Measurements from ENCODE around the gene KIF1B.

Gene KIF1B

GRCh38 chr1:10208537-10208936, 1.8 kb upstream of the KIF1B start (continued):
- TF ChIP-seq ZNF707 (tag by site-specific recombination; IDR thresholded peaks at IDR 0.05) (no peak), ZNF362 (tag by site-specific recombination; IDR thresholded peaks at IDR 0.05) (no peak), ZEB2 (tag by site-specific recombination; IDR thresholded peaks at IDR 0.05) (no peak), ZNF157 (tag by site-specific recombination; IDR thresholded peaks at IDR 0.05) (no peak), PRDM10 (tag by site-specific recombination; IDR thresholded peaks at IDR 0.05) (no peak)

GRCh38 chr1:10209590-10209904, 823 bp upstream of the KIF1B start:
- ChIA-PET POLR2A (interaction anchor here (1.0 to 2.6 kb wide), 11 partner anchors 8 to 266 kb away, joined by 3 to 13 read pairs (median 3); partner anchors contain the start of genes LZIC, NMNAT1 and UBE4B), CTCF (interaction anchor here (0.6 to 3.4 kb wide), 41 partner anchors 9 to 703 kb away, joined by 3 to 25 read pairs (median 4); no protein-coding TSS in a partner anchor)
- peaks cover 11% of the 10 kb centered on the region for H3K4me1 ChIP-seq (ENCODE audit: control insufficient read depth, insufficient read depth, low read length)
- TF ChIP-seq ZNF214 (tag by site-specific recombination; IDR thresholded peaks at IDR 0.05; ENCODE audit: borderline replicate concordance) (0 out of 2 replicates have a peak, but pooled peaks have one; percentile 27), INSM2 (tag by site-specific recombination; IDR thresholded peaks at IDR 0.05) (no peak), GFI1B (tag by site-specific recombination; IDR thresholded peaks at IDR 0.05) (0 out of 2 replicates have a peak, but pooled peaks have one; percentile 37)
- H3K4me3 ChIP-seq (ENCODE audit: low read depth, low read length) = peak overlapping the region; percentile 69
- H3K36me3 ChIP-seq (ENCODE audit: control insufficient read depth in 2 of 2, insufficient read depth in 1 of 2, low read length in 2 of 2) = no peaks in the 10 kb centered on the region
- no peaks in the 10 kb centered on the region for H3K9me3 ChIP-seq (ENCODE audit: control insufficient read depth, insufficient read depth, low read depth, low read length)
- peak overlapping the region; percentile 72 for H3K27ac ChIP-seq (ENCODE audit: extremely low read depth, low read depth, low read length)

- CTCF ChIA-PET = interaction anchor here (0.5 to 3.4 kb wide), 24 partner anchors 8 to 446 kb away, joined by 3 to 25 read pairs (median 5); no protein-coding TSS in a partner anchor
- H3K27ac ChIP-seq (ENCODE audit: extremely low read depth, low read depth, low read length) = peak overlapping the region; percentile 90
- H3K9me3 ChIP-seq (ENCODE audit: control insufficient read depth, insufficient read depth, low read depth, low read length) = no peaks in the 10 kb centered on the region
- H3K36me3 ChIP-seq (ENCODE audit: control insufficient read depth in 2 of 2, insufficient read depth in 1 of 2, low read length in 2 of 2) = no peaks in the 10 kb centered on the region; a peak in 1 of 3 replicates
- peak overlapping the region; percentile 96 for H3K4me3 ChIP-seq (ENCODE audit: low read depth, low read length)
- H3K4me1 ChIP-seq (ENCODE audit: control insufficient read depth, insufficient read depth, low read length) = peaks cover 11% of the 10 kb centered on the region
- POLR2A ChIA-PET = interaction anchor here (0.6 to 2.6 kb wide), 10 partner anchors 9 to 268 kb away, joined by 3 to 13 read pairs (median 4); partner anchors contain the start of genes LZIC and NMNAT1
- peak; percentile 68; the same call in 1 of the 2 replicates for TF ChIP-seq KLF8 (tag by site-specific recombination; IDR thresholded peaks at IDR 0.05)
- TF ChIP-seq ZNF514 (tag by site-specific recombination; IDR thresholded peaks at IDR 0.05) = no peak
- TF ChIP-seq GLIS1 (tag by site-specific recombination; IDR thresholded peaks at IDR 0.05) = peak; percentile 31; the same call in 1 of the 2 replicates
- TF ChIP-seq ZNF335 (tag by site-specific recombination; conservative IDR thresholded peaks at IDR 0.05) = peak; percentile 94
- TF ChIP-seq ZNF501 (tag by site-specific recombination; IDR thresholded peaks at IDR 0.05) = peak; percentile 51; the same call in 1 of the 2 replicates
- no peak for TF ChIP-seq ZNF558 (tag by site-specific recombination; IDR thresholded peaks at IDR 0.05)
- TF ChIP-seq SETDB1 (IDR thresholded peaks at IDR 0.05; ENCODE audit: insufficient read length, low read length) = no peak
- TF ChIP-seq ZFP37 (tag by site-specific recombination; IDR thresholded peaks at IDR 0.05) = 0 out of 2 replicates have a peak, but pooled peaks have one; percentile 46
- peak; percentile 25; the same call in 1 of the 2 replicates for TF ChIP-seq ZNF629 (tag by site-specific recombination; IDR thresholded peaks at IDR 0.05)
- TF ChIP-seq ZNF223 (tag by site-specific recombination; IDR thresholded peaks at IDR 0.05) = 0 out of 2 replicates have a peak, but pooled peaks have one; percentile 11
- peak; percentile 41; the same call in 1 of the 2 replicates for TF ChIP-seq SP7 (tag by site-specific recombination; IDR thresholded peaks at IDR 0.05)
- TF ChIP-seq ZEB2 (tag by site-specific recombination; IDR thresholded peaks at IDR 0.05) = peak; percentile 71
- peak; percentile 67 for TF ChIP-seq IKZF3 (tag by site-specific recombination; IDR thresholded peaks at IDR 0.05)
- peak; percentile 10; the same call in 1 of the 2 replicates for TF ChIP-seq ZBTB48 (tag by site-specific recombination; IDR thresholded peaks at IDR 0.05)
- TF ChIP-seq WT1 (tag by site-specific recombination; IDR thresholded peaks at IDR 0.05) = peak; percentile 34; the same call in 1 of the 2 replicates
- 0 out of 2 replicates have a peak, but pooled peaks have one; percentile 31 for TF ChIP-seq KLF1 (tag by site-specific recombination; IDR thresholded peaks at IDR 0.05)
- TF ChIP-seq INSM2 (tag by site-specific recombination; IDR thresholded peaks at IDR 0.05) = no peak
Measured at GRCh38 chr1:10210841-10211804, 753 bp downstream of the KIF1B start.
